ENCODE measurements around the gene WDR76. TPM values are rescaled to one million over a fixed set of nuclear protein-coding genes. Genes with fewer than 3 reads are reported as not detected.

WDR76 gene
- 10 to 100 TPM in 3 of 5 experiments, 1 to 10 TPM in 2; 6.6 to 62.1 (median 12.4) TPM for total RNA-seq
- polyA plus RNA-seq = 1 to 10 TPM; 7.7 to 8.5 TPM
- 18.7 reads per million, percentile 49 among the genes with 10 or more reads in this experiment for total RNA-seq

- Mint-ChIP-seq H3K27ac (peak within 1 kb of the TSS; percentile 48 to 94 (median 88)), H3K27me3 (no peaks in the 10 kb centered on the region), H3K9me3 (no peaks in the 10 kb centered on the region), H3K36me3 (peaks cover 0 to 18% (median 0%) of the 10 kb centered on the region in 5 donors), H3K4me1 (peaks cover 30 to 73% (median 55%) of the 10 kb centered on the region in 7 donors), H3K4me3 (peak within 1 kb of the TSS; percentile 85 to 98 (median 91))
- Histone ChIP-seq H3K27me3 (ENCODE audit: control insufficient read depth in 2 of 2, insufficient read depth in 2 of 2, low read length in 2 of 2) (no peaks in the 10 kb centered on the region), H3K4me1 (ENCODE audit: control insufficient read depth in 2 of 2, insufficient read depth in 2 of 2, low read length in 2 of 2) (peaks cover 29% of the 10 kb centered on the region in 2 donors), H3K36me3 (ENCODE audit: control insufficient read depth in 2 of 3, insufficient read depth in 3 of 3, low read length in 3 of 3) (peaks cover 0 to 4% (median 0%) of the 10 kb centered on the region in 3 experiments), H3K4me3 (ENCODE audit: low read length) (peak within 1 kb of the TSS; percentile 54), H3K27ac (ENCODE audit: low read depth, low read length) (peak within 1 kb of the TSS; percentile 73), H3K9me3 (ENCODE audit: control insufficient read depth in 2 of 3, low read length in 3 of 3) (no peaks in the 10 kb centered on the region)
- CTCF ChIA-PET = no interaction called here
- POLR2A ChIA-PET = interaction anchor here (0.5 to 4.5 kb wide), 9 partner anchors 10 to 567 kb away, joined by 3 to 42 read pairs (median 4); partner anchors contain the start of genes ELL3, HYPK, SERF2 and SERINC4
- peak; percentile 78 for ATAC-seq
- intact Hi-C loops (cut with micrococcal nuclease) = loop anchor here (2.0 to 10.0 kb wide), 3 partner anchors 710 to 1552 kb away; partner anchors contain the start of genes EIF3J (in 1 of the 2), GANC (in 1 of the 2) and TMEM87A (in 1 of the 2)
- peak; percentile 38 to 84 (median 48) for DNase-seq
Measured at GRCh38 chr15:43826508-43827341, at the start of gene WDR76. Gene WDR76, plus strand, starts transcription at chr15:43827002. Its CDS starts 31 bp downstream, at chr15:43827033.

DNA sequence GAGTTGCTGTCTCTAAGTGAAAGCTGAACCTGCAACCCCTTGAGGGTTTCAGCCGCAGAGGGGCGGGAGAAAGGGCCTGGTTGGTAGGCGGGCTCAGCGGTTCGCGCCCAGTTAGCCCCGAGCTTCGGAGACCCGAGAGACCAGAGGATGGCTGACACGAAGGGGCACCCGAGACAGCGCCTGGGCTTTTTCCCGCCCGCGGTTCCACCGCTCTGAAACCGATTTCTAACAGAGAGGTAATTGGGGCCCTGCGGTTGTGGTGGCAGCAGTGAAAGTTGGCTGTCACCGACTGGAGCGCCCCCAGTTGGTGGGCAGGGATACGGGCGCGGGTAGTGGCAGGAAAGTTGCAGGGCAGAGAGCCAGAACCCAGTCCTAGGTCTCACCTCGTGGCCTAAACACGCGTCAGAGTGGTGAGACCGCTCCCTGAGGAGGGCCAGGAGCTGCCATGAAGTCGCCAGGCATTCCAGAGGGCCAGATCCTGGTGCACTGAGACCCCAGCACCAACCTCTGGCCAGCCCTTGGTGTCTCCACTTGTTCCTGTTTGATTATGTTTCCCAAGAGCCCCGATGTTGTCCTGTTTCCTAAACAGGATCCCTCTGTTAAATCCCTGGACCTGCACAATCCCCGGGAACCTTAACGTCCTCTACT, 49.4 kb upstream of the WDR76 start:
- Mint-ChIP-seq H3K4me1 (peaks cover 5 to 23% (median 11%) of the 10 kb centered on the region in 7 donors), H3K9me3 (no peaks in the 10 kb centered on the region), H3K36me3 (peaks cover 0 to 5% (median 2%) of the 10 kb centered on the region in 5 donors), H3K27me3 (peaks cover 0 to 13% (median 0%) of the 10 kb centered on the region in 5 donors), H3K4me3 (peak overlapping the region; percentile 89 to 97 (median 94)), H3K27ac (peak overlapping the region; percentile 87 to 97 (median 95))
- Histone ChIP-seq H3K9me3 (ENCODE audit: control insufficient read depth in 2 of 3, low read length in 3 of 3) (no peaks in the 10 kb centered on the region), H3K4me3 (ENCODE audit: low read length) (peak overlapping the region; percentile 100), H3K27me3 (ENCODE audit: control insufficient read depth in 2 of 2, insufficient read depth in 2 of 2, low read length in 2 of 2) (no peaks in the 10 kb centered on the region), H3K4me1 (ENCODE audit: control insufficient read depth in 2 of 2, insufficient read depth in 2 of 2, low read length in 2 of 2) (peaks cover 0 to 9% of the 10 kb centered on the region in 2 donors), H3K27ac (ENCODE audit: low read depth, low read length) (peak overlapping the region; percentile 77), H3K36me3 (ENCODE audit: control insufficient read depth in 2 of 3, insufficient read depth in 3 of 3, low read length in 3 of 3) (peaks cover 0 to 8% (median 0%) of the 10 kb centered on the region in 3 experiments)
- ChIA-PET POLR2A (interaction anchor here (0.8 to 4.9 kb wide), 13 partner anchors 9 to 50 kb away, joined by 3 to 28 read pairs (median 7); partner anchors contain the start of genes HYPK, MFAP1, PDIA3 and SERF2), CTCF (interaction anchor here (0.6 to 1.7 kb wide), 6 partner anchors 14 to 51 kb away, joined by 3 to 6 read pairs (median 4); partner anchors contain the start of genes HYPK, SERF2 and SERINC4)
- DNase-seq = peak; percentile 69 to 87 (median 86)
- peak; percentile 83 for ATAC-seq
- intact Hi-C loops (cut with micrococcal nuclease) = loop anchor here (1.0 to 2.0 kb wide), 7 partner anchors 8 to 47 kb away; partner anchors contain the start of genes HYPK (in 2 of the 2), MFAP1 (in 2 of the 2), SERF2 (in 2 of the 2) and SERINC4 (in 2 of the 2)

- DNase-seq = no peak
- Mint-ChIP-seq H3K36me3 (peaks cover 0 to 1% (median 0%) of the 10 kb centered on the region in 5 donors), H3K4me1 (peaks cover 5 to 23% (median 11%) of the 10 kb centered on the region in 7 donors), H3K9me3 (no peaks in the 10 kb centered on the region), H3K27me3 (peaks cover 0 to 13% (median 0%) of the 10 kb centered on the region in 5 donors), H3K4me3 (peak overlapping the region in 1 of 10 donors; percentile 18), H3K27ac (peak overlapping the region in 6 of 9 donors; percentile 14 to 92 (median 55))
- peaks cover 0 to 9% of the 10 kb centered on the region in 2 donors for H3K4me1 ChIP-seq (ENCODE audit: control insufficient read depth in 2 of 2, insufficient read depth in 2 of 2, low read length in 2 of 2)
- no peak for ATAC-seq
- H3K36me3 ChIP-seq (ENCODE audit: control insufficient read depth in 2 of 3, insufficient read depth in 3 of 3, low read length in 3 of 3) = no peaks in the 10 kb centered on the region
- intact Hi-C loops (cut with micrococcal nuclease) = no loop called here
- H3K9me3 ChIP-seq (ENCODE audit: control insufficient read depth in 2 of 3, low read length in 3 of 3) = no peaks in the 10 kb centered on the region
- POLR2A ChIA-PET = interaction anchor here (0.6 to 4.9 kb wide), 2 partner anchors 13 to 17 kb away, joined by 4 to 28 read pairs; partner anchors contain the start of gene SERF2
- no peak overlapping the region for H3K27ac ChIP-seq (ENCODE audit: low read depth, low read length)
- H3K4me3 ChIP-seq (ENCODE audit: low read length) = no peak overlapping the region
- CTCF ChIA-PET = interaction anchor here (1.6 kb wide), 1 partner anchor 11 kb away, joined by 3 read pairs; no protein-coding TSS in a partner anchor
- H3K27me3 ChIP-seq (ENCODE audit: control insufficient read depth in 2 of 2, insufficient read depth in 2 of 2, low read length in 2 of 2) = no peaks in the 10 kb centered on the region
Measured at GRCh38 chr15:43779016-43779415, 47.8 kb upstream of the WDR76 start.

DNA sequence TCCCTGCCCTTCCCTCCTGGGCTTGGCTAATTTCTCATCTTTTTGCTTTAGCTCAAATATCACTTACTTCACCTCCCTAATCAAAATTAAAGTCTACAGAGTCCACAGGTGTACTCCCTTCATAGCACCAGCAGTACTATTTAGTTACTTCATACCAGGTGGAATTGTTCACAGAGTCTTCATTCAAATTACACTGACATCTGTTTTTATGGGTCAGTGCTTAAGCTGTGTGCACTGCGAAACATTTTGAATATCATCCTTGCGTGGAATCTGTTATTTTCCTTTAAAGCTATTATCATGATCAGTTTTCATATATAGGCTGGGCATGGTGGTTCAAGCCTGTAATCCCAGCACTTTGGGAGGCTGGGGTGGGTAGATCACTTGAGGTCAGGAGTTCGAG, 37.4 kb upstream of the WDR76 start:
- Mint-ChIP-seq H3K9me3 (no peaks in the 10 kb centered on the region), H3K27ac (peak overlapping the region in 2 of 9 donors; percentile 14 to 38), H3K4me3 (no peak overlapping the region), H3K4me1 (peaks cover 18 to 27% (median 22%) of the 10 kb centered on the region in 7 donors), H3K27me3 (peaks cover 0 to 2% (median 0%) of the 10 kb centered on the region in 5 donors), H3K36me3 (peaks cover 6 to 12% (median 9%) of the 10 kb centered on the region in 5 donors)
- DNase-seq = no peak
- no peak for ATAC-seq
- Histone ChIP-seq H3K27ac (ENCODE audit: low read depth, low read length) (no peak overlapping the region), H3K36me3 (ENCODE audit: control insufficient read depth in 2 of 3, insufficient read depth in 3 of 3, low read length in 3 of 3) (peaks cover 0 to 18% (median 7%) of the 10 kb centered on the region in 3 experiments), H3K4me3 (ENCODE audit: low read length) (no peak overlapping the region), H3K9me3 (ENCODE audit: control insufficient read depth in 2 of 3, low read length in 3 of 3) (no peaks in the 10 kb centered on the region), H3K27me3 (ENCODE audit: control insufficient read depth in 2 of 2, insufficient read depth in 2 of 2, low read length in 2 of 2) (no peaks in the 10 kb centered on the region), H3K4me1 (ENCODE audit: control insufficient read depth in 2 of 2, insufficient read depth in 2 of 2, low read length in 2 of 2) (peaks cover 9 to 12% of the 10 kb centered on the region in 2 donors)
- ChIA-PET CTCF (interaction anchor here (0.5 to 1.3 kb wide), 2 partner anchors 10 to 20 kb away, joined by 3 read pairs; no protein-coding TSS in a partner anchor), POLR2A (interaction anchor here (0.8 to 1.6 kb wide), 3 partner anchors 12 to 40 kb away, joined by 3 to 10 read pairs (median 7); partner anchors contain the start of gene ELL3)
- intact Hi-C loops (cut with micrococcal nuclease) = no loop called here

DNA sequence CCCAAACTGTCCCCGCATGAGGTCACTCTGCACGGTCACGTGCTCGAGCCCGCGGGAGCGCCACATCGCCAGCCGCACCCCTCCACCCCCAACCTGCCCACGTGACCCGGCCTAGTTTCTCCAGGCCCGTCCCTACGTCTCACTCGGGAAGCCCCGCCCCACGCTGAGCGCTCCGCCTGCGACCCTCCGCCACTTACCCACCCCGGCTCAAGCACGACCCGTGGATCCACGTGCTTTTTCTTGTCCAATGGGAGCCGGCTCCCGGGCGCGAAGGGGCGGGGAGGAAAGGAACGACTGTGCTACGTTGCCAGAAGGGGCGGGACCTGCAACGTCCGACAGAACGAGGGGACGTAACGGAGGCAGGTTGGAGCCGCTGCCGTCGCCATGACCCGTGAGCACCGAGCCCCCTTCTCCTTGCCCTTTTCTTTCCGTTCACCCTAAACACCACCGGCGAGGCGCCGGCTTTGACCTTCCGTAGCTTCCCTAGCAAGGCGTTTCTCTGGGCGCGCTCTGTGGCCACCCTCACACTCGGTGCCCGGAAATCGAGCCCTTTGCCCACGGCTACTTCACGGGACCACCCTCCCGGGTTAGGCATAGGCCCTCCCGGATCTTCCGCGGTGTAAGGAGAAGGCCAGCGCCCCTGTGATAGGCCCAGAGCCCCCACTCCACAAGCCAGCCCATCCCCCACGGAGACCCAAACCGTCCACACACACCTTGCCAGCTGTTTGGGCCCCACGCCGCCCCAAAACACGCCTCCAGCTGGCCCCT, 34.6 kb upstream of the WDR76 start, which contains the start of gene SERF2:
SERF2 (plus strand) TSS at position 328 of the 768 bp plus-strand sequence; CDS start at position 385, 57 bp downstream.
- peaks cover 33 to 54% (median 48%) of the 10 kb centered on the region in 7 donors for H3K4me1 Mint-ChIP-seq
- no peaks in the 10 kb centered on the region for H3K9me3 ChIP-seq (ENCODE audit: control insufficient read depth in 2 of 3, low read length in 3 of 3)
- peaks cover 9 to 22% of the 10 kb centered on the region in 2 donors for H3K4me1 ChIP-seq (ENCODE audit: control insufficient read depth in 2 of 2, insufficient read depth in 2 of 2, low read length in 2 of 2)
- peaks cover 0 to 2% (median 0%) of the 10 kb centered on the region in 5 donors for H3K27me3 Mint-ChIP-seq
- intact Hi-C loops (cut with micrococcal nuclease) = loop anchor here (1.0 to 10.0 kb wide), 7 partner anchors 8 to 1297 kb away; partner anchors contain the start of genes HYPK (in 2 of the 2), MFAP1 (in 2 of the 2), PDIA3 (in 2 of the 2) and SERINC4 (in 2 of the 2)
- H3K36me3 Mint-ChIP-seq = peaks cover 9 to 33% (median 29%) of the 10 kb centered on the region in 5 donors
- peak within 1 kb of the TSS; percentile 100 for H3K27ac ChIP-seq (ENCODE audit: low read depth, low read length)
- peaks cover 9 to 46% (median 16%) of the 10 kb centered on the region in 3 experiments for H3K36me3 ChIP-seq (ENCODE audit: control insufficient read depth in 2 of 3, insufficient read depth in 3 of 3, low read length in 3 of 3)
- no peaks in the 10 kb centered on the region for H3K27me3 ChIP-seq (ENCODE audit: control insufficient read depth in 2 of 2, insufficient read depth in 2 of 2, low read length in 2 of 2)
- peak within 1 kb of the TSS; percentile 91 to 99 (median 98) for H3K27ac Mint-ChIP-seq
- H3K4me3 Mint-ChIP-seq = peak within 1 kb of the TSS; percentile 93 to 98 (median 96)
- CTCF ChIA-PET = interaction anchor here (0.6 to 2.0 kb wide), 2 partner anchors 15 to 27 kb away, joined by 4 to 5 read pairs; partner anchors contain the start of gene ELL3
- H3K9me3 Mint-ChIP-seq = no peaks in the 10 kb centered on the region
- ATAC-seq (peak; percentile 97), DNase-seq (peak; percentile 92 to 99 (median 97))
- POLR2A ChIA-PET = interaction anchor here (1.1 to 5.6 kb wide), 12 partner anchors 8 to 1408 kb away, joined by 3 to 42 read pairs (median 6); partner anchors contain the start of genes ELL3, HYPK, MFAP1 and PDIA3
- peak within 1 kb of the TSS; percentile 98 for H3K4me3 ChIP-seq (ENCODE audit: low read length)

All from naive thymus-derived CD4-positive, alpha-beta T cell (primary cell).